Suprapubic skin (tissue), 4 donors: ENCODE results near the gene EFCAB6.

Experiments used
- CTCF ChIP-seq, 2 donors: fragments of 200-600 bp in 1 of 2; fragments of 450-650 bp in 1 of 2; sonication (generic) in 1 of 2; IDR thresholded peaks; one replicate each; pipeline ENCODE4 v1.5.1; 2016 to 2019; ENCODE audit warnings: antibody characterized with exemption in 2 of 2, mild to moderate bottlenecking in 1 of 2, moderate library complexity in 1 of 2
- EP300 ChIP-seq: sonication (generic); formaldehyde crosslinking; IDR thresholded peaks from one replicate; pipeline ENCODE4 v1.6.1; 2017; ENCODE audit warnings: antibody characterized with exemption
- POLR2AphosphoS5 ChIP-seq, 3 donors: sonication (generic); formaldehyde crosslinking; IDR thresholded peaks; one replicate each; pipeline ENCODE4 v1.6.1; 2017; ENCODE audit warnings: antibody characterized with exemption in 3 of 3

GRCh38 chr22:43529461-43529860 lies 282.6 kb downstream of the EFCAB6 start:
- TF ChIP-seq POLR2AphosphoS5 (IDR thresholded peaks at IDR 0.05) (no peak), CTCF (IDR thresholded peaks at IDR 0.05) (no peak), EP300 (no peak)
